Caco-2 (cell line): Measurements from ENCODE around the gene DHCR24. TPM values are rescaled to one million over a fixed set of nuclear protein-coding genes. Genes with fewer than 3 reads are reported as not detected.

Experiments used
- BruUV-seq: library from RNA; stranded (reverse); fragments of 400-500 nt; replicated peaks from 2 replicates; lab custom pipeline; 2021; lab: Mats Ljungman, UMichigan
- CTCF ChIA-PET: fragments of 300-600 bp; sonication (Branson Sonifier 250); formaldehyde crosslinking; loops from one replicate; lab custom pipeline; 2022; ENCODE audit warnings: antibody characterized with exemption; lab: Charles Lee
- POLR2A ChIA-PET: fragments of 300-600 bp; sonication (Branson Sonifier 250); formaldehyde crosslinking; loops from one replicate; lab custom pipeline; 2022; ENCODE audit warnings: antibody characterized with exemption; lab: Charles Lee
- DNase-seq, 2 experiments: peaks; one replicate each; pipeline versions ENCODE4 v3.0.0 to v3.0.0-alpha.2; 2020 to 2022
- H3K27me3 ChIP-seq: replicated peaks from 2 replicates; pipeline ENCODE4 v1.6.0; 2011; ENCODE audit warnings: low read length; ENCODE audit not compliant: control insufficient read depth, insufficient read depth
- H3K36me3 ChIP-seq: 2 replicates; pipeline ENCODE4 v1.5.1; 2011; ENCODE audit warnings: low read length; ENCODE audit not compliant: control insufficient read depth, insufficient read depth
- H3K4me1 ChIP-seq: fragments of 250-450 bp; sonication (Bioruptor Pico); 2 replicates; pipeline ENCODE4 v1.5.1; 2020; ENCODE audit warnings: mild to moderate bottlenecking
- H3K4me3 ChIP-seq: 2 replicates; pipeline ENCODE4 v1.5.1; 2011; ENCODE audit warnings: low read depth, mild to moderate bottlenecking, control low read depth, low read length
- H3K9me3 ChIP-seq: fragments of 250-450 bp; sonication (Bioruptor Pico); 2 replicates; pipeline ENCODE4 v1.5.1; 2020; ENCODE audit warnings: mild to moderate bottlenecking, moderate library complexity
- H3K27ac Mint-ChIP-seq: one replicate; pipeline ENCODE4 v1.8.0; 2022; ENCODE audit warnings: mixed read lengths; ENCODE audit not compliant: unreplicated experiment
- H3K27me3 Mint-ChIP-seq: one replicate; pipeline ENCODE4 v1.8.0; 2022; ENCODE audit warnings: mixed read lengths; ENCODE audit not compliant: insufficient read depth, unreplicated experiment
- H3K36me3 Mint-ChIP-seq: one replicate; pipeline ENCODE4 v1.8.0; 2022; ENCODE audit warnings: mild to moderate bottlenecking, mixed read lengths; ENCODE audit not compliant: insufficient read depth, unreplicated experiment
- H3K4me1 Mint-ChIP-seq: one replicate; pipeline ENCODE4 v1.8.0; 2022; ENCODE audit warnings: low read depth, mixed read lengths; ENCODE audit not compliant: unreplicated experiment
- H3K4me3 Mint-ChIP-seq: one replicate; pipeline ENCODE4 v1.8.0; 2022; ENCODE audit warnings: mild to moderate bottlenecking, moderate library complexity, mixed read lengths; ENCODE audit not compliant: unreplicated experiment
- H3K9me3 Mint-ChIP-seq: one replicate; pipeline ENCODE4 v1.8.0; 2022; ENCODE audit warnings: mixed read lengths; ENCODE audit not compliant: unreplicated experiment
- CTCF ChIP-seq, 2 experiments: fragments of 200-600 bp in 1 of 2; IDR thresholded peaks; 1 replicate in 1 of 2; 2 replicates in 1 of 2; pipeline versions ENCODE4 v1.5.1 to v1.8.0; 2011 to 2022; ENCODE audit warnings: antibody characterized with exemption in 1 of 2, control low read depth in 1 of 2, inconsistent platforms in 1 of 2, low read depth in 1 of 2, low read length in 1 of 2, mild to moderate bottlenecking in 1 of 2, moderate library complexity in 1 of 2; ENCODE audit not compliant: insufficient read depth in 1 of 2, severe bottlenecking in 1 of 2, unreplicated experiment in 1 of 2
- intact Hi-C: fragments of 100-400 bp; cut with micrococcal nuclease; formaldehyde crosslinking; loops from one replicate; pipeline ENCODE4 v1.10.0; 2022; ENCODE audit not compliant: unreplicated experiment
- total RNA-seq: library from RNA; stranded (reverse); gene quantifications from 2 replicates; pipeline ENCODE4 v1.2.3, GENCODE V29; 2022

Gene DHCR24
- total RNA-seq, 1 experiment from 2014 or later = 522 TPM

- Mint-ChIP-seq H3K27me3 (no peaks in the 10 kb centered on the region), H3K4me1 (no peaks in the 10 kb centered on the region), H3K36me3 (peaks cover 99% of the 10 kb centered on the region), H3K9me3 (no peaks in the 10 kb centered on the region), H3K27ac (no peak overlapping the region), H3K4me3 (no peak overlapping the region)
- H3K9me3 ChIP-seq = no peaks in the 10 kb centered on the region
- ChIA-PET POLR2A (no interaction called here), CTCF (no interaction called here)
- no peaks in the 10 kb centered on the region for H3K4me1 ChIP-seq
- no peak overlapping the region for H3K4me3 ChIP-seq
- no peak for TF ChIP-seq CTCF (IDR thresholded peaks at IDR 0.05; ENCODE audit: insufficient read depth in 1 of 2, low read depth in 1 of 2, low read length in 1 of 2, severe bottlenecking in 1 of 2, unreplicated experiment in 1 of 2)
- H3K36me3 ChIP-seq = peaks cover 7% of the 10 kb centered on the region
- no peak for DNase-seq
- intact Hi-C loops = no loop called here
- BruUV-seq = no TSS peak
- H3K27me3 ChIP-seq = no peaks in the 10 kb centered on the region
Observed at GRCh38 chr1:54853793-54854370, 33.1 kb downstream of the DHCR24 start.

GRCh38 chr1:54853096-54853792 is 33.8 kb downstream of the DHCR24 start:
- no peak for DNase-seq
- Histone ChIP-seq H3K36me3 (peaks cover 7% of the 10 kb centered on the region), H3K9me3 (no peaks in the 10 kb centered on the region), H3K4me1 (no peaks in the 10 kb centered on the region), H3K27me3 (no peaks in the 10 kb centered on the region), H3K4me3 (no peak overlapping the region)
- Mint-ChIP-seq H3K4me1 (no peaks in the 10 kb centered on the region), H3K4me3 (no peak overlapping the region), H3K27ac (no peak overlapping the region), H3K36me3 (peaks cover 99% of the 10 kb centered on the region), H3K9me3 (no peaks in the 10 kb centered on the region), H3K27me3 (no peaks in the 10 kb centered on the region)
- no TSS peak for BruUV-seq
- POLR2A ChIA-PET = no interaction called here
- TF ChIP-seq CTCF (IDR thresholded peaks at IDR 0.05; ENCODE audit: insufficient read depth in 1 of 2, low read depth in 1 of 2, low read length in 1 of 2, severe bottlenecking in 1 of 2, unreplicated experiment in 1 of 2) = no peak
- CTCF ChIA-PET = no interaction called here
- intact Hi-C loops = no loop called here

- no peaks in the 10 kb centered on the region for H3K9me3 Mint-ChIP-seq
- H3K27ac Mint-ChIP-seq = no peak overlapping the region
- no peak for TF ChIP-seq CTCF (IDR thresholded peaks at IDR 0.05; ENCODE audit: insufficient read depth in 1 of 2, low read depth in 1 of 2, low read length in 1 of 2, severe bottlenecking in 1 of 2, unreplicated experiment in 1 of 2)
- no peaks in the 10 kb centered on the region for H3K4me1 Mint-ChIP-seq
- no peak overlapping the region for H3K4me3 Mint-ChIP-seq
- Histone ChIP-seq H3K4me3 (no peak overlapping the region), H3K9me3 (no peaks in the 10 kb centered on the region), H3K36me3 (peaks cover 7% of the 10 kb centered on the region), H3K27me3 (no peaks in the 10 kb centered on the region), H3K4me1 (no peaks in the 10 kb centered on the region)
- POLR2A ChIA-PET = no interaction called here
- no TSS peak for BruUV-seq
- peaks cover 99% of the 10 kb centered on the region for H3K36me3 Mint-ChIP-seq
- CTCF ChIA-PET = interaction anchor here (0.9 kb wide), 1 partner anchor 170 kb away, joined by 3 read pairs; no protein-coding TSS in a partner anchor
- intact Hi-C loops = no loop called here
- H3K27me3 Mint-ChIP-seq = no peaks in the 10 kb centered on the region
- DNase-seq = no peak
Observed at GRCh38 chr1:54851936-54852524, 35.0 kb downstream of the DHCR24 start.
